ENCODE data around the gene MECP2.
A peak's percentile ranks its signal among the peaks of the same experiment; 100 is the strongest.

Gene MECP2

GRCh38 chrX:154030715-154031305 lies 66.7 kb downstream of the MECP2 start:
- DNase-seq: no peak

GRCh38 chrX:154030266-154030665 lies 67.3 kb downstream of the MECP2 start:
- DNase-seq: no peak

- DNase-seq: no peak
These were observed 68.1 kb downstream of the MECP2 start for GRCh38 chrX:154029439-154029838.

- no peak for DNase-seq
These were observed 68.9 kb downstream of the MECP2 start for GRCh38 chrX:154028502-154029184.

- DNase-seq: no peak
These were observed 69.5 kb downstream of the MECP2 start for GRCh38 chrX:154027986-154028385.

- no peak for DNase-seq
These were observed 70.5 kb downstream of the MECP2 start for GRCh38 chrX:154027022-154027402.

- DNase-seq: no peak
These were observed 71.1 kb downstream of the MECP2 start for GRCh38 chrX:154026136-154027021.

GRCh38 chrX:154025230-154025629 lies 72.3 kb downstream of the MECP2 start:
- DNase-seq: no peak

- DNase-seq: no peak
These were observed 73.2 kb downstream of the MECP2 start for GRCh38 chrX:154024271-154024670.

- no peak for DNase-seq
These were observed 74.1 kb downstream of the MECP2 start for GRCh38 chrX:154023276-154024000.

GRCh38 chrX:154022108-154022507 lies 75.4 kb downstream of the MECP2 start:
- DNase-seq: no peak

- DNase-seq: no peak
These were observed 76.3 kb downstream of the MECP2 start for GRCh38 chrX:154021131-154021611.

GRCh38 chrX:154020536-154021115 lies 76.9 kb downstream of the MECP2 start:
- no peak for DNase-seq

- DNase-seq: peak; percentile 24
These were observed 77.6 kb downstream of the MECP2 start, which contains the start of gene IRAK1 for GRCh38 chrX:154019633-154020528. Gene IRAK1 (minus strand): TSS chrX:154019902. CDS start chrX:154019812, 90 bp downstream.

- no peak for DNase-seq
These were observed 78.4 kb downstream of the MECP2 start for GRCh38 chrX:154019061-154019621.

- DNase-seq: no peak
These were observed 78.9 kb downstream of the MECP2 start for GRCh38 chrX:154018518-154019060.

GRCh38 chrX:154017766-154018517 lies 79.6 kb downstream of the MECP2 start:
- DNase-seq: no peak

- no peak for DNase-seq
These were observed 81.0 kb downstream of the MECP2 start for GRCh38 chrX:154016366-154017076.

GRCh38 chrX:154015581-154016264 lies 81.8 kb downstream of the MECP2 start:
- no peak for DNase-seq
